ENCODE measurements around the gene CASTOR2.
"Not testable (repeated sequence)": the region's sequence is repeated elsewhere in the genome, so short reads cannot be mapped to it uniquely, and the experiment has no call there.

CASTOR2 gene

GRCh38 chr7:75055830-75056772 lies 91.6 kb downstream of the CASTOR2 start:
- no peak for DNase-seq

GRCh38 chr7:75058406-75058805 lies 93.9 kb downstream of the CASTOR2 start:
- no peak for DNase-seq

- no peak for DNase-seq
These were observed 99.8 kb downstream of the CASTOR2 start for GRCh38 chr7:75064291-75064690.

- DNase-seq, result no peak
These were observed 100.3 kb downstream of the CASTOR2 start for GRCh38 chr7:75064801-75065200.

- DNase-seq, result no peak
These were observed 102.0 kb downstream of the CASTOR2 start for GRCh38 chr7:75066521-75066920.

GRCh38 chr7:75072981-75073283 lies 108.4 kb downstream of the CASTOR2 start:
- DNase-seq, result no peak

- not testable (repeated sequence) for DNase-seq
These were observed 109.7 kb downstream of the CASTOR2 start for GRCh38 chr7:75074262-75074641.

Data from midbrain (tissue), 1 donor.